ENCODE results near the gene CCND2.

CCND2 gene

DNA sequence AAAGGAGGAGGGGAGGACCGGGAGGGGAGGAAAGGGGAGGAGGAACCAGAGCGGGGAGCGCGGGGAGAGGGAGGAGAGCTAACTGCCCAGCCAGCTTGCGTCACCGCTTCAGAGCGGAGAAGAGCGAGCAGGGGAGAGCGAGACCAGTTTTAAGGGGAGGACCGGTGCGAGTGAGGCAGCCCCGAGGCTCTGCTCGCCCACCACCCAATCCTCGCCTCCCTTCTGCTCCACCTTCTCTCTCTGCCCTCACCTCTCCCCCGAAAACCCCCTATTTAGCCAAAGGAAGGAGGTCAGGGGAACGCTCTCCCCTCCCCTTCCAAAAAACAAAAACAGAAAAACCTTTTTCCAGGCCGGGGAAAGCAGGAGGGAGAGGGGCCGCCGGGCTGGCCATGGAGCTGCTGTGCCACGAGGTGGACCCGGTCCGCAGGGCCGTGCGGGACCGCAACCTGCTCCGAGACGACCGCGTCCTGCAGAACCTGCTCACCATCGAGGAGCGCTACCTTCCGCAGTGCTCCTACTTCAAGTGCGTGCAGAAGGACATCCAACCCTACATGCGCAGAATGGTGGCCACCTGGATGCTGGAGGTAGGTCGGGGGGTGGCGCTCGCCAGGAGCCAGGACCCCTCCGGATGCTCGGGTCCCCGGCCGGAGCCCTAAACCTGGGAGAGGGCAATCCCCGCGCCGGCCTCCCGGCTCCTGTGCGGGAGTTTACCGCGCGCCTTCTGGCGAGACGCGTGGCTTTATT lies at the start of gene CCND2:
Gene CCND2 (plus strand): TSS at position 111 of the 744 bp plus-strand sequence. CDS start 279 bp downstream, at position 390.
- peak; percentile 83 for DNase-seq (ENCODE audit: low read depth)
- Histone ChIP-seq H3K36me3 (ENCODE audit: control insufficient read depth, insufficient read depth, low read length, severe bottlenecking) (peaks cover 19% of the 10 kb centered on the region), H3K9me3 (ENCODE audit: control insufficient read depth, low read length) (no peaks in the 10 kb centered on the region), H3K27me3 (replicated peaks; ENCODE audit: control insufficient read depth, insufficient read depth, low read length) (peaks cover 9% of the 10 kb centered on the region), H3K4me3 (ENCODE audit: low read length) (peak within 1 kb of the TSS; percentile 93), H3K4me1 (ENCODE audit: control insufficient read depth, insufficient read depth, low read length) (peaks cover 48% of the 10 kb centered on the region), H3K9ac (ENCODE audit: low read length) (peak within 1 kb of the TSS; percentile 89)

DNA sequence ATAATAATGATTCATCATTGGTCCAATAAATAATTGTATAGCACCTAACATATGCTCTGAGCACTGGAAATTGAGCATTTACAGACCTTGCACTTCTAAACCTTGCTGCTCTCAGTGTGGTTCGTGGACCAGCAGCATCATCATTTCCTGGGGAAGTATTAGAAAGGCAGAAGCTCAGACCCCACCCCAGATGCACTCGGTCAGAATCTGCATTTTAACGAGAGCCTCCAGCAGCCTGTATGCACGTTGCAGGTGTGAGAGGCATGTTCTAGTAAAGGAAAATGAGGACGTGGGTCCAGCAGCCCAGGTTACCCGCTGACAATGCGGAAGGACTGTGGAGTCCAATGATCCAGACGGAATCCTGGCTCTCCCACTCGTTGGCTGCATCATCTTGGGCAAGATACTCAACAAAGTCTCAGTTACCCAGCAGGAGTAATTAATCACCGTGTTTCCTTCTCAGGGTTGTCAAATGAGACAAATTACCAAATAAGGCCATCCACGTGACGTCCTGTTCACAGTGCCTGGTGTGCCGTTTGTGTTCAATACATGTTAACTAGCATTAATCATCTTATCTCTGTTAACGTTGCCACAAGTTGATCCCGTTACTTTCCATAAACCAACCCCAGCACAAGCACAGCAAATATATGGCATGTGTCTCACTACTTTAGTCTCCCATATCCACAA lies 49.2 kb upstream of the CCND2 start:
- Histone ChIP-seq H3K27me3 (replicated peaks; ENCODE audit: control insufficient read depth, insufficient read depth, low read length) (peaks cover 24% of the 10 kb centered on the region), H3K36me3 (ENCODE audit: control insufficient read depth, insufficient read depth, low read length, severe bottlenecking) (no peaks in the 10 kb centered on the region), H3K9ac (ENCODE audit: low read length) (no peak overlapping the region), H3K9me3 (ENCODE audit: control insufficient read depth, low read length) (peaks cover 12% of the 10 kb centered on the region), H3K4me3 (ENCODE audit: low read length) (no peak overlapping the region), H3K4me1 (ENCODE audit: control insufficient read depth, insufficient read depth, low read length) (no peaks in the 10 kb centered on the region)
- DNase-seq (ENCODE audit: low read depth): no peak

DNA sequence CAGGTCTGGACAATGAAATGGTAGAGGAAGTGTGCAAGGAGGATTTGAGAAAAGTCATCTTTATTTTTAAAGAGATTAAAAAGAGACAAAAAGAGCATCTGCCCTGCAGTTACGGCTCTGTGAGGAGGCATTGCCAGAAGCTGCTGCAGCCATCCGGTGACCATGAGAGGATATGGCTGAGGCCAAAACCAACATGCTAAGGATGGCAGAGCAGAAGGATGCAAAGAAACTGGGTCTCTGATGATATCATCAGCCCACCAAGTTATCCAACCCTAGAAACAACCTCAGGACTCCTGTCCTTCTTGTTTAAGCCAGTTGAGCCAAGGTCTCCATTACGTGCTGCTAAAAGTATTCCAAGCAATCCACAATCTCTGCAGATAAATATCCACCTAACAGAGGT lies 48.0 kb upstream of the CCND2 start:
- no peaks in the 10 kb centered on the region for H3K36me3 ChIP-seq (ENCODE audit: control insufficient read depth, insufficient read depth, low read length, severe bottlenecking)
- H3K4me1 ChIP-seq (ENCODE audit: control insufficient read depth, insufficient read depth, low read length): no peaks in the 10 kb centered on the region
- H3K27me3 ChIP-seq (replicated peaks; ENCODE audit: control insufficient read depth, insufficient read depth, low read length): peaks cover 26% of the 10 kb centered on the region
- no peak overlapping the region for H3K4me3 ChIP-seq (ENCODE audit: low read length)
- DNase-seq (ENCODE audit: low read depth): no peak
- peaks cover 12% of the 10 kb centered on the region for H3K9me3 ChIP-seq (ENCODE audit: control insufficient read depth, low read length)
- H3K9ac ChIP-seq (ENCODE audit: low read length): no peak overlapping the region

DNA sequence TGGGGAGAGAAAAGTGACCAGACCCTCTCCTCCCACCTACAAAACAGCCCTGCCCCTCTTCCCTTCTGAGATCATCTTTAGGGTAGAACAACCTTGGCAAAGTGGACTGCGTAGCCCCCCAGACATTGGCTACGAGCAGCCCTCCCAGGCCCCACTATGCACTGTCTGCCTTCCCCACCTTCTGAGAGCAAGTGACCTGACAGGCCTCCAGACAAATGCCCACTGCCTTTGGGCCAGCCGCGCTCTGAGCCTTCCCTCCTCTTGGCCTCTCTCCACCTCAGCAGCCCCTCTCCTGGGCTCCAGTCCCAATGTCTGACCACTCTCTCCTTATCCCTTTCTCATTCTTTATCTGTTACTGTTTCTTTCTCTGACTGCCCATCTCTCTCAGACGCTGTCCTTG lies 46.5 kb upstream of the CCND2 start:
- Histone ChIP-seq H3K4me1 (ENCODE audit: control insufficient read depth, insufficient read depth, low read length) (no peaks in the 10 kb centered on the region), H3K36me3 (ENCODE audit: control insufficient read depth, insufficient read depth, low read length, severe bottlenecking) (no peaks in the 10 kb centered on the region), H3K27me3 (replicated peaks; ENCODE audit: control insufficient read depth, insufficient read depth, low read length) (peaks cover 29% of the 10 kb centered on the region), H3K9me3 (ENCODE audit: control insufficient read depth, low read length) (peaks cover 12% of the 10 kb centered on the region), H3K9ac (ENCODE audit: low read length) (no peak overlapping the region), H3K4me3 (ENCODE audit: low read length) (no peak overlapping the region)
- DNase-seq (ENCODE audit: low read depth): no peak

DNA sequence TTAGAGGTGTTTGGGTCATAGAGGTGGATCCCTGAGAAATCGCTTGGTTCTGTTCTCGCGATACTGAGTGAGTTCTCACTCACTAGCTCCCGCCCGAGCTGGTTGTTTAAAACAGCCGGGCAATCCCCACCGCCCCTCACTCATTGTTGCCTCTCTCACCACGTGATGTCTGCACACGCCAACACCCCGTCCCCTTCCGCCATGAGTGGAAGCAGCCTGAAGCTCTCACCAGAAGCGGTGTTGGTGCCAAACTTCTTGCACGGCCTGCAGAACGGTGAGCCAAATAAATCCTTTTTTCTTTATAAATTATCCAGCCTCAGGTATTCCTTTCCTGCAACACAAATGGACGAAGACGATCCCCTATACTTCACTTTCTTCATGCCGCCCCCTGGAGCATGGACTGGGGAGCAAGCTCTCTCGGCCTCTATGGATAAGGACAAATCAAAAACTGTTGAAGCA lies 45.4 kb upstream of the CCND2 start:
- no peak overlapping the region for H3K4me3 ChIP-seq (ENCODE audit: low read length)
- no peak overlapping the region for H3K9ac ChIP-seq (ENCODE audit: low read length)
- no peaks in the 10 kb centered on the region for H3K4me1 ChIP-seq (ENCODE audit: control insufficient read depth, insufficient read depth, low read length)
- DNase-seq (ENCODE audit: low read depth): no peak
- peaks cover 2% of the 10 kb centered on the region for H3K9me3 ChIP-seq (ENCODE audit: control insufficient read depth, low read length)
- no peaks in the 10 kb centered on the region for H3K36me3 ChIP-seq (ENCODE audit: control insufficient read depth, insufficient read depth, low read length, severe bottlenecking)
- H3K27me3 ChIP-seq (replicated peaks; ENCODE audit: control insufficient read depth, insufficient read depth, low read length): peaks cover 29% of the 10 kb centered on the region

DNA sequence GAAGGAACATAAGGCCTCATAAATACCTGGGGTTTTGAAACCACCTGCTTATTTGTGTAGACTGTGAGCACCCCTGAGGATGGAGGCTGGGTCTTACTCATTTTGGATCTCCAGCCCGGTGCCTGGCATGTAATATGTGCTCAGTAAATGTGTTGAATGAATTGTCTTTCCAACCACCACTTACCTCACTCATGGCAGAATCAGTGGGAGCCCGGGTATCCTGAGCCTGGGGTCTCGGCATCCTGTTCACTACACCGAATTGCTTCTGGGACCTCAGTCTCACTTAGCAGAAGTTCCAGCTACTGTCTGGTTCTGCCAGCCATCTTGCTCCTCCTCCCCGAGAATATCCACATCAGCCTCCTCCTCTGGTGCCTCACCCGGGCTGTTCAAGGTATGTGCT lies 43.0 kb upstream of the CCND2 start:
- Histone ChIP-seq H3K4me1 (ENCODE audit: control insufficient read depth, insufficient read depth, low read length) (no peaks in the 10 kb centered on the region), H3K9me3 (ENCODE audit: control insufficient read depth, low read length) (peaks cover 6% of the 10 kb centered on the region), H3K9ac (ENCODE audit: low read length) (no peak overlapping the region), H3K27me3 (replicated peaks; ENCODE audit: control insufficient read depth, insufficient read depth, low read length) (peaks cover 22% of the 10 kb centered on the region), H3K4me3 (ENCODE audit: low read length) (no peak overlapping the region), H3K36me3 (ENCODE audit: control insufficient read depth, insufficient read depth, low read length, severe bottlenecking) (no peaks in the 10 kb centered on the region)
- DNase-seq (ENCODE audit: low read depth): no peak

DNA sequence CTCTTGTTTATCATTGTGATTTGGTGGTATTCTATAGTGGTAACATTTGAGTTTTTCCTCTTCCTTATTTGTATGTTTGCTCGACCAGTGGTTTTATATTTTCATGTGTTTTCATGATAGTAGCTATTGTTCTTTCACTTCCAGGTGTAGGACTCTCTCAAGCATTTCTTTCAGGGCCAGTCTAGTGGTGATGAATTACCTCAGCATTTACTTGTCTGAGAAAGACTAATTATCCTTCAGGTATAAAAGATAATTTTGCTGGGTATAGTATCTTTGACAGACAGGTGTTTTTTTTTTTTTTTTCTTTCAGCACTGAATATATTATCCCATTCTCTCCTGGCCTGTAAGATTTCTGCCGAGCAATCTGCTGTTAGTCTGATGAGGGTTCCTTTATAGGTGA lies 35.0 kb upstream of the CCND2 start:
- no peak overlapping the region for H3K4me3 ChIP-seq (ENCODE audit: low read length)
- H3K36me3 ChIP-seq (ENCODE audit: control insufficient read depth, insufficient read depth, low read length, severe bottlenecking): no peaks in the 10 kb centered on the region
- H3K9me3 ChIP-seq (ENCODE audit: control insufficient read depth, low read length): peaks cover 30% of the 10 kb centered on the region
- H3K4me1 ChIP-seq (ENCODE audit: control insufficient read depth, insufficient read depth, low read length): no peaks in the 10 kb centered on the region
- no peak for DNase-seq (ENCODE audit: low read depth)
- H3K9ac ChIP-seq (ENCODE audit: low read length): no peak overlapping the region
- peaks cover 4% of the 10 kb centered on the region for H3K27me3 ChIP-seq (replicated peaks; ENCODE audit: control insufficient read depth, insufficient read depth, low read length)

DNA sequence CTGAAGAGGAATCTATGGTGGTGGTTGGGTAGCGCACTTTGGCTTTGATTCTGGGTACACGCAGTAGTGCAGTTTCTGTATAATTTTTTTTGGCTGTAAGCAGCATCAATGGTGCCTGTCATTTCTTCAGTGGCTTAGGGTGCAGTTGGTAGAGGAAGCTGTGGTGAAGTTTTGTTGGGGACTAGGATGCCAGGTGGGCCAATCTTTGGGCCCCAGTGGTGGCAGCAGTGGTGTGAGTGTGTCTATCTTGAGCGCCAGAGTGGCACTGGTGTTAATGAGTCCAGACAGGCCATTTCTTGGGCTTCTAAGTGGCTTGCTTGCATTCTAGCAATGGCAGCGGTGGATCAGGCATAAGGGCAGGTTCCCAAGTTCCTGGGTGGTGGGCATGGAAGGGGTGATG lies 33.8 kb upstream of the CCND2 start:
- Histone ChIP-seq H3K4me1 (ENCODE audit: control insufficient read depth, insufficient read depth, low read length) (no peaks in the 10 kb centered on the region), H3K9ac (ENCODE audit: low read length) (no peak overlapping the region), H3K9me3 (ENCODE audit: control insufficient read depth, low read length) (peaks cover 30% of the 10 kb centered on the region), H3K27me3 (replicated peaks; ENCODE audit: control insufficient read depth, insufficient read depth, low read length) (peaks cover 4% of the 10 kb centered on the region), H3K36me3 (ENCODE audit: control insufficient read depth, insufficient read depth, low read length, severe bottlenecking) (no peaks in the 10 kb centered on the region), H3K4me3 (ENCODE audit: low read length) (no peak overlapping the region)
- DNase-seq (ENCODE audit: low read depth): no peak

DNA sequence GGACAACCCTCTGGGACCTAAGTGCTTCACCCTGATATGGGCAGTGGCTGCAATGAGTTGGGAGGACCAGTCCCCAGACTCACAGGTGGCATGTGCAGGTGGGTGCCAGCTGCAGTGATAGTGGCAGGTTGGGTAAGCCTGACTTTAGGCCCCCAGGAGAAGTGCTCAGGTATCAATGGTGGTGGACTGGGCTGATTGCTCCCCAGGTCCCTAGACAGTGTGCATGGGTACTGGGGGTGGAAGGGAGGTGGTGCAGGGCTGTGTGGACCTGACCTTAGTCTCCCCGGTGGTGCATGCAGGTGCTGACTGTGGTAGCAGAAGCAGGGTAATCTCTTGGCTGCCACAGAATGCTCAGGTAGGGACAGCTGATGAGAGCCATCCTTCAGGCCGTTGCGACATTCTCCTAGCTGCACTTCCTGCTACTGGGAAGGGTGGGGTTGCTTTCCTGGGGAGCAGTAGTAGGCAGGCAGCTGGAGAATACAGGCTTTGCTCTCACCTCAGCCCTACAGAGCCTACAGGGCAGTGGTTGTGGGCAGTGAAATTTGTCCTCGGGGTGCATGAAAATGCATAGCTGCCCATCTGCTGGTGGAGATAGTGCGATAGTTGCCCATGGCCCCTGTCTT lies 33.3 kb upstream of the CCND2 start:
- no peak for DNase-seq (ENCODE audit: low read depth)
- Histone ChIP-seq H3K27me3 (replicated peaks; ENCODE audit: control insufficient read depth, insufficient read depth, low read length) (peaks cover 4% of the 10 kb centered on the region), H3K36me3 (ENCODE audit: control insufficient read depth, insufficient read depth, low read length, severe bottlenecking) (no peaks in the 10 kb centered on the region), H3K4me3 (ENCODE audit: low read length) (no peak overlapping the region), H3K9me3 (ENCODE audit: control insufficient read depth, low read length) (peaks cover 26% of the 10 kb centered on the region), H3K9ac (ENCODE audit: low read length) (no peak overlapping the region), H3K4me1 (ENCODE audit: control insufficient read depth, insufficient read depth, low read length) (no peaks in the 10 kb centered on the region)

DNA sequence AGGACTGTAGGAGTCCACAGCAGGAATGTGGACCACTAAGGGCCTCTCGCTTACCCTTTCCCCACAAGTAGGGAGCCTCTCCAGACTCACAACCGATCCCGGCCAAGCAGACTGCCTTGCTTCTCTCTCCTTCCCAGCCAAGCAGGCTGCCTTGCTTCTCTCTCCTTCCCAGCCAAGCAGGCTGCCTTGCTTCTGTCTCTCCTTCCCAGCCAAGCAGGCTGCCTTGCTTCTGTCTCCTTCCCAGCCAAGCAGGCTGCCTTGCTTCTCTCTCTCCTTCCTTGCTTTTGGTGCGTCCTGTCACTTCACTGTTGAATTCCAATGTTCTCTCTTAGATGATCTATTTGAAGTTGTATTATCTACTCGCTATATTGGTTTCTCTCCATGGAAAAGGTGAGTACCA lies 32.6 kb upstream of the CCND2 start:
- Histone ChIP-seq H3K9ac (ENCODE audit: low read length) (no peak overlapping the region), H3K36me3 (ENCODE audit: control insufficient read depth, insufficient read depth, low read length, severe bottlenecking) (no peaks in the 10 kb centered on the region), H3K9me3 (ENCODE audit: control insufficient read depth, low read length) (peaks cover 19% of the 10 kb centered on the region), H3K27me3 (replicated peaks; ENCODE audit: control insufficient read depth, insufficient read depth, low read length) (peaks cover 4% of the 10 kb centered on the region), H3K4me3 (ENCODE audit: low read length) (no peak overlapping the region), H3K4me1 (ENCODE audit: control insufficient read depth, insufficient read depth, low read length) (no peaks in the 10 kb centered on the region)
- DNase-seq (ENCODE audit: low read depth): no peak

DNA sequence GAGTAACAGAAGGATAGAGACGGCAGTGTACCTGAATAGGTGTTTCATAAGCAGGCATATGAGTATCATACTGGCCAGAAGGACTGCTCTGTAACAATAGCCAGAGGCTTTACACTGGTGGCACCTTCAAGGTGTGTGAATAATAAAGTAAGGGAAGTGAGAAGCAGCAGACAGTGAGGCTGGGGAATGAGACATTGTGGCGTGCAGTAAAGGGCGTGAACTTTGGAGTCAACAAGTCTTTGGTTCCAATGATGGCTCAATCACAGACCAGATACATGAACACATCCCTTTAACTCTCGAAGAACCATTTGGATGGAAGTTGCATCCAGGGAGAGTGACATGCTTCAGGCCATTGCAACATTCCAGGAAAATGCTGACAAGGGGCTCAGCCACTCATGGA lies 32.0 kb upstream of the CCND2 start:
- Histone ChIP-seq H3K27me3 (replicated peaks; ENCODE audit: control insufficient read depth, insufficient read depth, low read length) (peaks cover 4% of the 10 kb centered on the region), H3K9me3 (ENCODE audit: control insufficient read depth, low read length) (peaks cover 18% of the 10 kb centered on the region), H3K9ac (ENCODE audit: low read length) (no peak overlapping the region), H3K36me3 (ENCODE audit: control insufficient read depth, insufficient read depth, low read length, severe bottlenecking) (no peaks in the 10 kb centered on the region), H3K4me1 (ENCODE audit: control insufficient read depth, insufficient read depth, low read length) (no peaks in the 10 kb centered on the region), H3K4me3 (ENCODE audit: low read length) (no peak overlapping the region)
- DNase-seq (ENCODE audit: low read depth): no peak
